Spinal cord (tissue), 10 donors: ENCODE measurements around the gene PLCL2. TPM values are rescaled to one million over a fixed set of nuclear protein-coding genes. Genes with fewer than 3 reads are reported as not detected.

Experiments used
- DNase-seq, 6 donors: peaks; one replicate each; pipeline versions ENCODE4 v3.0.0 to v3.0.0-alpha.2; 2013 to 2015; ENCODE audit warnings: low spot score in 6 of 6, low read depth in 4 of 6
- H3K27ac ChIP-seq: one replicate; pipeline ENCODE4 v1.5.1; 2013; ENCODE audit warnings: low read depth, low read length, control low read depth
- H3K27me3 ChIP-seq: one replicate; pipeline ENCODE4 v1.6.1; 2013; ENCODE audit warnings: low read length; ENCODE audit not compliant: control insufficient read depth, insufficient read depth
- H3K36me3 ChIP-seq: one replicate; pipeline ENCODE4 v1.6.1; 2013; ENCODE audit warnings: low read length; ENCODE audit not compliant: control insufficient read depth, insufficient read depth
- H3K4me1 ChIP-seq: one replicate; pipeline ENCODE4 v1.6.1; 2013; ENCODE audit warnings: low read length; ENCODE audit not compliant: control insufficient read depth, insufficient read depth
- H3K4me3 ChIP-seq: one replicate; pipeline ENCODE4 v1.5.1; 2013; ENCODE audit warnings: low read depth, low read length, control low read depth
- H3K9me3 ChIP-seq: one replicate; pipeline ENCODE4 v1.6.1; 2013; ENCODE audit warnings: low read length; ENCODE audit not compliant: control insufficient read depth, insufficient read depth
- WGBS: methylation state at CpG from one replicate; pipeline ENCODE4 v1.1.5; 2013; ENCODE audit warnings: missing lambda C conversion rate; ENCODE audit not compliant: insufficient coverage; 5-methylcytosine and 5-hydroxymethylcytosine counted together
- polyA plus RNA-seq, 2 donors: library from polyadenylated mRNA; unstranded; fragments of 120-200 nt; gene quantifications; one replicate each; pipeline ENCODE4 v1.2.1, GENCODE V29; 2013; ENCODE audit not compliant: insufficient read length in 2 of 2
- total RNA-seq, 2 donors: library from RNA; depleted of rRNA in 1 of 2; stranded (reverse); fragments of 120-200 nt in 1 of 2; fragments of >200 nt in 1 of 2; gene quantifications; one replicate each; pipeline versions ENCODE4 v1.2.3 to v1.2.4, GENCODE V29; 2013 to 2014
- donor health status: healthy.

Gene PLCL2
- total and polyA plus RNA-seq, 4 donors, result 17.1 to 57.5 (median 23.9) TPM

DNA sequence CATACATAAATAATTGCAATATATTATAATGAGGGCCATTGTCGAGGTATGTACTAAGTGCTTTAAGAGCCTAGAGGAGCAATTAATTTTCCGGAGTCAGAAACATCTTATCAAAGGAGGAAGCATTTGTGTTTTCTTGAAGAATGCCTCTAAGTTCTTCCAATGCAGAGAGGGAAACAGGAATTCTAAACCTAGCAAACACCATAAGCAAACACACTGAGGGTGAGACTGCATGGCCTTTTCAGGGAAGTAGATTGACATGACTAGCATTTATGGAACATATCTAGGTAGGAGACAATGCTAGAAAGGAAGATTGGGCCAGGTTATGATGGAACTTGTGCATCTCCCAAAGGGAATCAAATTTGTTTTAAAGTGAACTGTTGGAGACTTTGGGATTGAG, 7.2 kb upstream of the PLCL2 start:
- Histone ChIP-seq H3K36me3 (no peaks in the 10 kb centered on the region), H3K27me3 (no peaks in the 10 kb centered on the region), H3K4me3 (no peak overlapping the region), H3K9me3 (no peaks in the 10 kb centered on the region), H3K27ac (no peak overlapping the region), H3K4me1 (no peaks in the 10 kb centered on the region)
- DNase-seq, result peak in 1 of 6 donors; percentile 27
- WGBS, result no CpG with 5 or more reads among the region's 2 CpGs

GRCh38 chr3:16877911-16878310, 6.8 kb upstream of the PLCL2 start:
- Histone ChIP-seq H3K27me3 (no peaks in the 10 kb centered on the region), H3K36me3 (no peaks in the 10 kb centered on the region), H3K9me3 (no peaks in the 10 kb centered on the region), H3K4me3 (no peak overlapping the region), H3K4me1 (no peaks in the 10 kb centered on the region), H3K27ac (no peak overlapping the region)
- 70% methylated on average over 1 of the region's 1 CpG for WGBS
- no peak for DNase-seq

DNA sequence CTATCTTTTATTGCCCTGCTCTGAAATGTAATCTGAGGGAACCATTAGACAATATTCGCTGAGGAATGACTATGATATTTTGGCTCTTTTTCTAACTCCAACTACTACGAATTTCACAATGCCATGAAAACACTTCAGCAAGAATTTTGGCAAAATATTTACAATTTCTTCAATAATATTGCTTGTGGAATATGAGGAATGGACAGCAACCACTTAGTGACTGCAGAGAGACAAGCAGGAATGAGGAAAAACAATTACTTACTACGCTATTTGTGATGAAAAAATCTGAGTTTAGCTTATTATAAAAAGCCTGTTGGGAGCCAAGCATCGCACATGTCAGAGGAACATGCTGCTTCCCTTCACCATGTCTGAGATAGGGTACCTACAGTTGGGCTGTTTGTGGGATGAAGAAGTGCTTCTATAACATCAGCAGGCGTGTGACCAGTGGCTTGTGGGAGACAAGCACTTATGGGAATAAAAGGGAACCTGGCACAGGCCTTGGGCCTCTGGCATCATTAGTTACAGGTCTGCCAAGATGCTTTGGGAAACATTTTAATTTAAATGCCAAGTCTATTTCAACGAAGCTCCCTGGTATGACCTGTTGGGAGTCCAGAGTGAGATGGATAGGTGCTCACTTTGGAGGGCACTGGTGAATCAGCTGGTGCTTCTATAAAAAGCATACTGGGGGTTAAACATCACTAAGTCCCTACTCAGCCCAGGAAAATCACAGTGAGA, 2.7 kb upstream of the PLCL2 start:
- WGBS, result 84% methylated on average over 3 of the region's 6 CpGs
- DNase-seq, result peak in 1 of 6 donors; percentile 40
- Histone ChIP-seq H3K4me3 (no peak overlapping the region), H3K36me3 (no peaks in the 10 kb centered on the region), H3K27ac (no peak overlapping the region), H3K4me1 (peaks cover 16% of the 10 kb centered on the region), H3K9me3 (no peaks in the 10 kb centered on the region), H3K27me3 (no peaks in the 10 kb centered on the region)

DNA sequence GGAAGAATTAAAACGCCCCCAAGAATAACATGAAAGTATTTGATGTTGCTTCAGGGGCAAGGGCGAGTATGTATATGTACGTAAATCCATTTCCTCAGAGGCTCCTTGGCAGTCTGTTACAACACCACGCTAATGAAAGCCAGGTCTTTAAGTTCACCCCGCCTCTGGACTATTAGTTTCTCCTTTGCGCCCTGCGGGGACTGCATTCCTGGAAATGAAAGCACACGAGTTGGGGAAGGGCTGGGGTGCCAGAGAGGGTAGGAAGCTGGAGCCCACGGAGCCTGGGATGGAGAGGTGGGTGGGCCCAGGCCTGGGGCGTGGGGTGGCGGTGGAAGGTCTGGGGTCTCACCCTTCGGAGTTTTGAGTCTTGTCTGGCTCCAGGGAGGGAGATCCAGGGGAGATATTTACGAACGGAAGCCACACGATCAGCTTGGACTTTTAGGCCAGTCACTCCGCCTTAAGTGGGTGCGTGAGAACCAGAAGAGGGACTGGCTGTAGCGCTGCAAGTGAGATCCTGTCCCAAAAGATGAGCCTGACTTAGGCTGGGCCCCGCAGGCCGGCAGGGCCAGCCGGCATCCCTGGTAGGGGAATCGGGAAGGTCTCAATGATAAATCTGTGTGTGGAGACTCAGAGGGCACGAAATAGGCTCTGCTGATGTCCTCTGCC, 1.6 kb upstream of the PLCL2 start:
- H3K4me3 ChIP-seq, result peak overlapping the region; percentile 5
- DNase-seq, result peak in 1 of 6 donors; percentile 64
- H3K36me3 ChIP-seq, result no peaks in the 10 kb centered on the region
- H3K27ac ChIP-seq, result peak overlapping the region; percentile 70
- WGBS, result 69% methylated on average over 17 of the region's 23 CpGs
- H3K9me3 ChIP-seq, result no peaks in the 10 kb centered on the region
- no peaks in the 10 kb centered on the region for H3K27me3 ChIP-seq
- H3K4me1 ChIP-seq, result peaks cover 16% of the 10 kb centered on the region

GRCh38 chr3:16883723-16884083, 1.1 kb upstream of the PLCL2 start:
- no peaks in the 10 kb centered on the region for H3K27me3 ChIP-seq
- H3K4me1 ChIP-seq, result peaks cover 16% of the 10 kb centered on the region
- no peaks in the 10 kb centered on the region for H3K36me3 ChIP-seq
- peak overlapping the region; percentile 70 for H3K27ac ChIP-seq
- no peaks in the 10 kb centered on the region for H3K9me3 ChIP-seq
- WGBS, result 56% methylated on average over 16 of the region's 16 CpGs
- no peak for DNase-seq
- H3K4me3 ChIP-seq, result peak overlapping the region; percentile 64

GRCh38 chr3:16884084-16884747, 539 bp upstream of the PLCL2 start:
- Histone ChIP-seq H3K27ac (peak overlapping the region; percentile 70), H3K27me3 (no peaks in the 10 kb centered on the region), H3K36me3 (no peaks in the 10 kb centered on the region), H3K9me3 (no peaks in the 10 kb centered on the region), H3K4me1 (peaks cover 16% of the 10 kb centered on the region), H3K4me3 (peak overlapping the region; percentile 64)
- DNase-seq, result peak in 2 of 6 donors; percentile 79 to 86
- WGBS, result 1% methylated on average over 81 of the region's 81 CpGs

DNA sequence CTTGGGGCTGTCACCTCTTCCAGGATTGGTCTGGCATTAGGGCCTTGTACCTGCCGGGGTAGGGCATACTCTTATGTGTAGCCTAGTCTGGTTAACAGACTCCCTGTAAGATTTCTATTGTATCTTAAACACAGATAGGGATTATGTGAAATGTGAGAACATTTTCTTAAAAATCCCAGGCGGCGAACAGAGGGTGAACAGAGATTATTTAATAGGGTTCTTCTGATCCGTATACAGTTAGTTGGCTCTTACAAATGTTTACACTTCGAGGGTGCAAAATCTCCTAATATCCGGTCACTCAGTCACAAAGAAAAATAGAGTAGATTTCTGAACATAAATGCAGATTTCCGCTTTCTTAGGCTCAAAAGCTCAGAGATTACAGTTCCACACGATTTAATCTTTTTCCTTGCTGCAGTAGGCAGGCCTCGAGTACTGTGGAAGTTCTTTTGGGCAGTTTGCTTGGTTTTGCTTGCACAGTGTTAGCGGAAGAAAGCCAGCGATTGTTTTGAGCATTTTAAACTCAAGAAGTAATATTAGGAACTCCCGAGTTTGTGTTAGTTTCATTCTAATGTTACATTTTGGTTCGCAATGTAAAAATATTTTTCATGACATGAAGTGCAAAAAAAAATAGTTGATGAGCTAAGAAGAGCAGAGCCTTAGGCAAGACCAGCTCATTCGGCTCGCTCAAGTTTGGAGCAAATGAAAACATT, 993 bp downstream of the PLCL2 start:
- Histone ChIP-seq H3K27me3 (no peaks in the 10 kb centered on the region), H3K4me1 (peaks cover 16% of the 10 kb centered on the region), H3K9me3 (no peaks in the 10 kb centered on the region), H3K4me3 (peak overlapping the region; percentile 73), H3K27ac (peak overlapping the region; percentile 67), H3K36me3 (no peaks in the 10 kb centered on the region)
- DNase-seq, result peak in 2 of 6 donors; percentile 64 to 66
- 32% methylated on average over 5 of the region's 15 CpGs for WGBS

DNA sequence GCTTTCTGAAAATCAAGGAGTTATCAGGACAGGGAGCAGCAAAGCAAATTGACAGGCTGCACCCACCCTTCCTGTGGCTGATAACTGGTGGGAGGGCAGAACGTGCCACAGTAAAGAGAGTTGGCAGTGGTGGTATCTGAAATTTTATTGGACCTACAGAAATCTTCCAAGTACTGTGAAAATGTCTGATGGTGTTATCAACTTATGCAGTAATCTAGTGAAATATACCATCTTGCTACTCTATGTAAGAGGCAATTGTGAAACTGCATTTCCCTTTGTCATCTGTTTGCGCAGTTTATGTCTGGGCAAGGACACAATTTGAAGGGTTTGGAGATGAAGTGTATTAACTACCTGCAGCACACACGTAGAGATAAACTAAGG, 1.5 kb downstream of the PLCL2 start:
- Histone ChIP-seq H3K27me3 (no peaks in the 10 kb centered on the region), H3K36me3 (no peaks in the 10 kb centered on the region), H3K4me3 (peak overlapping the region; percentile 73), H3K27ac (no peak overlapping the region), H3K9me3 (no peaks in the 10 kb centered on the region), H3K4me1 (peaks cover 16% of the 10 kb centered on the region)
- 88% methylated on average over 1 of the region's 3 CpGs for WGBS
- peak in 2 of 6 donors; percentile 37 to 56 for DNase-seq

DNA sequence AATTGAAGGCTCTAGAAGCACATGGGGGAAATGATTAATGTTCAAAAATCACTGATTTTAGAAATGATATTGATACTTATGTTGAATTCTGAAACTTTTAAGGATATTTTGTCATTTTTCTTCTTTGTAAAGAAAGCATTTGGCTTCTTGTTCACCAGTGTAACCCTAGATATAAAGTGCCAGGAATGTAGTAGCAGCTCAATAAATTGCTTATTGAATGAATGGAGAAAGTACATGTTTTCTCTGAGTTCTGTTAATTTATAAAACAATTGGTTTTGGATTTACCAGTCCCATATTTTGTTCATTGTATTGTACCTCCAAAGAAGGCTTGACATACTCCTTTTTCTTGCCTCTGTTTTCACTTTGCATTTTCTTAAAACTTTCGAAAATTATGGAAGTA, 2.4 kb downstream of the PLCL2 start:
- Histone ChIP-seq H3K9me3 (no peaks in the 10 kb centered on the region), H3K36me3 (no peaks in the 10 kb centered on the region), H3K4me1 (peaks cover 16% of the 10 kb centered on the region), H3K4me3 (no peak overlapping the region), H3K27ac (no peak overlapping the region), H3K27me3 (no peaks in the 10 kb centered on the region)
- DNase-seq, result no peak
- no CpG with 5 or more reads among the region's 1 CpG for WGBS
